SH-SY5Y (cell line): ENCODE results near the gene GAB1.

Experiments
- GATA2 ChIP-seq: IDR thresholded peaks from 2 replicates; pipeline ENCODE4 v1.6.1; 2011; ENCODE audit warnings: mild to moderate bottlenecking, low read depth, low read length
- GATA3 ChIP-seq: IDR thresholded peaks from 2 replicates; pipeline ENCODE4 v1.6.1; 2011; ENCODE audit warnings: low read depth, mild to moderate bottlenecking, low read length, moderate library complexity

Gene GAB1

DNA sequence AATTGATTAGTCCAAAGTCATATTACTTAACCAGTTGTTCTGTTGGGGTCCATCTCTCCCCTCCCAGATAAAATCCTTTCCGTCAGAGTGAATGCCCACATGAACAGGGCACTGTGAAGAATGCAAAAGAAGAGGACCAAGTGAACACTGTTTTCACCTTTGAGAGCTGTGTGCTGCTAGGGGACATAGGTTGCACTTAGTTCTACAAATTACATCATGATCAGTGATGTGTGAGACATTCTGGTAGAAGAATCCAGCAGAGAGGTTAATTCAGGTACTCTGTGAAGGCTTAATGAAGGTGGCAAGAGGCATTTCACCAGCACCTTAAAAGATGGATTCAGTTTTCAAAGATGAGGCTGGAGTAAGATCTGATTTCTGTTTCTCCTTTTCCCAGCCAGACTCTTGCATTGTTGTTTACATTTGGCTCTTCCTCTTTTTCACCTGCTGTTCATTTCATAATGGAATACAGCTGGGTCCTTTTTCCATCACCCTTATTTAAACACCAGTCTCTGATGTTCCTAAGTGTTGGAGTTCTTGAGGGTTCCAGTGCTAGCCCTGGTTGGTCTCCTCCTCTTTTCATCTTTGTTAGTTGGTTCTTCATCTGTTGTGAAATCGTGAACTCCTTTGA is 10.9 kb downstream of the GAB1 start:
- TF ChIP-seq GATA3 (no peak), GATA2 (no peak)

GRCh38 chr4:143348233-143349077 is 11.8 kb downstream of the GAB1 start:
- TF ChIP-seq GATA3 (no peak), GATA2 (no peak)

- TF ChIP-seq GATA3: no peak
- no peak for TF ChIP-seq GATA2
Measured at GRCh38 chr4:143351149-143351691, 14.5 kb downstream of the GAB1 start.

DNA sequence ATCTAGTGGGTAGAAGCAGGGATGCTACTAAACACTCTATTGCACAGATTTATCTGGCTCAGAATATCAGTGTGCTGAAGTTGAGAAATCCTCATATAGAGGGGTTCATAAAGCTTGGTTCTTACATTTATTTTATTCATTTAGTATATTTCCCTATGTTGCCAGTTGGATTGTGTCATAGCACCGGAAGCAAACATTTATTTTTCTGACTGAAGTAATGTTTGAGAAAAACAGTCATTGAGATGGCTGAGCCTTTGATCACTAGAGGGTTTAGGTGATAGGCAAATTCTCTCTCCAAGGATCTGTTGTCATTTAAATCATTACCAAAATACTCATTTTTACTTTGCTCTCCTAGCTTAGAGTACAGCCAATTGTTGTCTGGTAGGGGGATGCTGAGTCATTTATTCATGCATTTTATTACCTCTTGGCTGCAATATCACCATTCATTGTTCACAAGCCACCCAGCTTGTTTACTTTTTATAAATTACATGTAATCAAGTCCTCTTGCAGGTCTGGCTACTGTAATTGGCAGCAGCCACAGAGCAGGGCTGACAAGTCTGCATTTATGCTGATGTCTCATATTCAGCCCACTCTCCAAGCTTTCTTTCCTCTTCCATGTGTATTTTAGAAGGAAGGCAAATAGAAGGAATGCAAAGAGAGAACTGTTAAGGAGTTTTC is 15.2 kb downstream of the GAB1 start:
- TF ChIP-seq GATA3 (no peak), GATA2 (no peak)

DNA sequence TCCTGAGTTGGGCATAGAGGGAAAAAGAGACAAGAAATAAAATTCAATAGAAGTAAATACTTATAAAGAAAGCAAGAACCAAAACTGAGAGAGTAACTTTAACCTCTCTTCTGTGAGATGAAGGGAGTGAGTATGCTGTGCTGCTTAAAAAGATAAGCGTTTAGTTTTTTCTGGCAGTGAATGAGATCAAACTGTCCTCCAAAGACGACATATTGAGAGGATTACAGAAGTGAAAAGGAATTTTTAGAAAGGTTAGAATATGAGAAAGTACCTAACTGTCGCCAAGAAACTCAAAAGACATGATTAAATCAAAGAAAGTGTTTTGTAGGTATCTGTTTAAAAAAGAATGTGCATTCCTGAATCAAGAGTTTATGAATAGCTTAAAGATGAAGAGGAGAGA is 16.0 kb downstream of the GAB1 start:
- TF ChIP-seq GATA2 (no peak), GATA3 (no peak)

- TF ChIP-seq GATA2: no peak
- no peak for TF ChIP-seq GATA3
Measured at GRCh38 chr4:143353797-143354196, 17.1 kb downstream of the GAB1 start.

- no peak for TF ChIP-seq GATA3
- peak; percentile 76 for TF ChIP-seq GATA2
Measured at GRCh38 chr4:143354990-143355389, 18.3 kb downstream of the GAB1 start.

- TF ChIP-seq GATA2 (no peak), GATA3 (no peak)
Measured at GRCh38 chr4:143355540-143356217, 19.0 kb downstream of the GAB1 start.

- no peak for TF ChIP-seq GATA3
- TF ChIP-seq GATA2: no peak
Measured at GRCh38 chr4:143356493-143356892, 19.8 kb downstream of the GAB1 start.

GRCh38 chr4:143357161-143357845 is 20.6 kb downstream of the GAB1 start:
- no peak for TF ChIP-seq GATA3

DNA sequence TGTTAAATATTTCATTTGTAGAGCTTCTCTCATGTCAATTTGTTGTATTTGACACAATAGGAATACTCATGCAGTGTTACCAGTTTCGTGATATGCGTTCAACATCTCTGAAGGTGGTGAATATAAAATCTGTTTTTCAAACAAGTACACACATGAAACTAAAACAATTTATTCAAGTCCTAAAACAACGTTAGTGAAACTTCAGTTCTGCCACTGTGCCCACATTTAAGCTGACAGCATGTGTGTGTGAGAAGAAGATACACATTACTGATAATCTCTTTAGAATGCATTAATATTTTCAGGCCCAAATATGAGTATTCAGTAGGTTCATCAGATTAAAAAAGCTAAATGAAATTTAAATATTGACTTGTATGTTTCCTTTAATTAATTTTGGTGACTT is 21.7 kb downstream of the GAB1 start:
- TF ChIP-seq GATA2: no peak
- no peak for TF ChIP-seq GATA3

DNA sequence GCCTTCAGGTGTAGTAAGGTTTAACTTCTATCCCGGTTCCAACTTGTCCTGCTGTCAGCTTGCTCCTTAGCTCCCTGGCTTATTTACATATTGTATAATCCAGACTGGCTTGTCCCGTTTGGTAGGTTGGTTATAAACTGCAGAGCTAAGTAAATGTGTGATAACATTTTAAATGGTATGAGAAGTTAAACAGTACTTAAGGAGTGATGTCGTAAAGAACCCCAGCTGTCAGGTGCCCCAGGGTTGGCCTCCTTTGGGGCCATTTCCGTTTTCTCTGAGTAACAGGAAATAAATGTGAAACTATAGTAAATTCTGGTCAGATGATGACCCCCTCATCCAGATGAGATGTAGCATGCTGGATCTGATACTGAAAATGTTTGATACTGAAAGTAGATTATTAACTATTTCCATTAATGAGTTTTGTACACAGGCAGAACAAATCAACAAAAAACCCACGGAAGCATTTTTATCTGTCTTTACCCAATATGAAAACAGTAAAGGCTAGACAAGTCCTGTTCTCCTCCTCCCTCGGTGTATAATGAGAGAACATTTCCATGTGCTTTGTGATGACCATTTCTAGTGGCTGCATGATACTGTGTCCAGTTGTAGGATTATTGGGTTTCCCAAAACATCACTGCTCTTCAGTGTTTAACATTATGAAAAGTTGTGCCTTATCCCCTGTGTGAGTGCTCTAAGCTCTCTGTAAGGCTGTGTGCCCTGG is 22.4 kb downstream of the GAB1 start:
- TF ChIP-seq GATA2 (no peak), GATA3 (no peak)
